Islet precursor cell (in vitro differentiated cells): ENCODE data around the gene PLEKHA4.
"Not testable (repeated sequence)": the region's sequence is repeated elsewhere in the genome, so short reads cannot be mapped to it uniquely, and the experiment has no call there.

Experiments used
- DNase-seq: peaks from one replicate; pipeline ENCODE4 v3.0.0-alpha.2; 2018

The PLEKHA4 gene

GRCh38 chr19:48868114-48868886, at the start of gene PLEKHA4:
Gene PLEKHA4 (minus strand): TSS chr19:48868617. CDS start chr19:48867620, 997 bp downstream.
- DNase-seq = peak; percentile 76

GRCh38 chr19:48918071-48918470, 49.7 kb upstream of the PLEKHA4 start:
- no peak for DNase-seq

GRCh38 chr19:48915757-48916156, 47.3 kb upstream of the PLEKHA4 start:
- DNase-seq = no peak

DNA sequence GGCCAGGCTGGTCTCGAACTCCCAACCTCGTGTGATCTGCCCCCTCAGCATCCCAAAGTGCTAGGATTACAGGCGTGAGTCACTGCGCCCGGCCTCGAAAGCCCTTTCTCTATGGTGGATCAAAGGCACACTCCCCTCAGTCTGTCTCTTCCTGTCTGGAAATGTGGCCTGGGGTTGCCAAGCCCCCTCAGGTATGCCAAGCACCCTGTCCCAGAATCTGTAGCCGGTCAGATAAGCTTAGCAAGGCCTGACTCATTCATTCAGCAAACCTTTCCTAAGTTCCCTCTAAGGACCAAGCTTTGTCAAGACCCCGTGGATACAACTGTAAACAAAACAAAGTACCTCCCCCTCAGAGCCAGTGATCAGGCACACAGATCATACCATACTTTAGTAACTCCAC, 45.8 kb upstream of the PLEKHA4 start:
- DNase-seq = peak; percentile 81

DNA sequence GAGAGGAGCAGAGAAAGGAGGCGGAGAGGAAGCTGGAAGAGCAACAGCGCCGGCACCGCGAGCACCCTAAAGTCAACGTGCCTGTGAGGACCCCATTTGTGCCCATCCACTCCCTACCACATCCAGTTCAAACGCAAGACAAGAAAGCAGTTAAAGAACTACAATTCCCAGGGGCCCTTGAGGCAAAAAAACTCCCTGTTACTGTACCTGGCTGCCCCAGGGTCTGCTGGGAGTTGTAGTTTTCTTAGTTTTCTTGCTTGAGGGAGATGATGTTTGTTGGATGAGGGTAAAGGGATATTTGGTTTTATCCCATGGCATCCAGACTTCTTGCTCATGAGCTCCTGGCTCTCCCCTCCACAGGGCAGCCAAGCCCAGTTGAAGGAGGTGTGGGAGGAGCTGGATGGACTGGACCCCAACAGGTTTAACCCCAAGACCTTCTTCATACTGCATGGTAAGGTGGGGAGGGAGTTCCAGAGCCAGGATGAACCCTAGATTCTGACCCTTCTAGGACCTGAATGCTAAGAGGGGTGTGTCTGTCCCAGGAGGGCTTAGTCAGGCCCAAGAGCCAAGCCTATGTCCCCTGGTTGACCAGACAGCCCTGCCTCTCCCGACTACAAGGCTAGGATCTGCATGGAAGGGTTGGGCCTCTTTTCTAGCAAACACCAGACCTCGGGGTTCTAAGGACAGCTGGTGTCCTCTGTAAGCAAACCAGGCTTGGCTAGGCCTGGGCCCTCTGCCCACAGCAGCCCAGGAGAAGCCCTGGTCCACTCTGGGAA, 44.9 kb upstream of the PLEKHA4 start:
- DNase-seq = no peak

DNA sequence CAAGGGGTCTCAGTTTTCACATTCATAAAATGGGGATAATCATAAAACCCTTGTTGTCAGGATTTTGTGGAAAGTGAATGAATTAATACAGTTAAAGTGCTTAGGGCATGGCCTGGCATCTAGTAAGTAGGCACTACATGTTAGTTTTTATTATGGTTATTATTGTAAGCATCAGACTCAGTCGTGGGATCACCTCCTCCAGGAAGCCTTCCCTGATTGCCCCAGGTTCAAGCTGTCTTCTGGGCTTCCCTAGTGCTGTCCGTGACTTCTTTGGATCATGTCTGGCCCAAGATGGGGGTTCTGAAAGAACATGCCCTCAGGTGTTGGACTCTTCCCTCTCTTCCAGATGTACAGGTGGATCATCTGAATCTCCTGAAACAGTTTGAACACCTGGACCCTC, 42.4 kb upstream of the PLEKHA4 start:
- DNase-seq = no peak

- DNase-seq = not testable (repeated sequence)
Observed at GRCh38 chr19:48909424-48910077, 41.1 kb upstream of the PLEKHA4 start.

GRCh38 chr19:48907671-48908070, 39.3 kb upstream of the PLEKHA4 start:
- DNase-seq = no peak

- no peak for DNase-seq
Observed at GRCh38 chr19:48906324-48906723, 37.9 kb upstream of the PLEKHA4 start.

DNA sequence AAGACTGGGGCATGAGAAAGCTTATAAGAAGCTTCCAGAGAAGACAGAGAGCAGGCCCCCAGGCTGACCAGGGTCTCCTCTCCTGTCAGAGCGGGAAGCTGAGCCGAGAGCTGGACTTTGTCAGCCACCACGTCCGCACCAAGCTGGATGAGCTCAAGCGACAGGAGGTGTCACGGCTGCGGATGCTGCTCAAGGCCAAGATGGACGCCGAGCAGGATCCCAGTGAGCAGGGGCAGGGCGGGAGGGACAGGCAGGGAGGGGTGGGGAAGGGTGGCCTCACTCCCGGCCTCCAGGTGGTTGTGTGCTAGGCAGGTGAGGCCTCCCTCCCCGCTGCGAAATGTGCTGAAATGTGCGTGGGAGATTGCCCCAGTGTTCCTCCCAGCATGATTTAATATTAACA, 37.2 kb upstream of the PLEKHA4 start:
- no peak for DNase-seq

DNA sequence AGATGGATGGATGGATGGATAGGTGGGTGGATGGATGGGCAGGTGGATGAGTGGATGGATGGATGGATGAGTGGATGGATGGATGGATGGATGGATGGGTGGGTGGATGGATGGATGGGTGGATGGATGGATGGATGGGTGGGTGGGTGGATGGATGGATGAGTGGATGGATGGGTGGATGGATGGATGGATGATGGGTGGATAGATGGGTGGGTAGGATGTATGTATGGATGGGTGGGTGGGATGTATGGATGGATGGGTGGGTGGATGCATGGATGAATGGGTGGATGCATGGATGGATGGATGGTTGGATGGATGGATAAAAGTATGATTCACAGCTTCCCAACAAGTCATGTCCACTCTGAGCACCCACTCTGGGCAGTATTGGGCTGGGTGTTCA, 35.4 kb upstream of the PLEKHA4 start:
- DNase-seq = not testable (repeated sequence)

DNA sequence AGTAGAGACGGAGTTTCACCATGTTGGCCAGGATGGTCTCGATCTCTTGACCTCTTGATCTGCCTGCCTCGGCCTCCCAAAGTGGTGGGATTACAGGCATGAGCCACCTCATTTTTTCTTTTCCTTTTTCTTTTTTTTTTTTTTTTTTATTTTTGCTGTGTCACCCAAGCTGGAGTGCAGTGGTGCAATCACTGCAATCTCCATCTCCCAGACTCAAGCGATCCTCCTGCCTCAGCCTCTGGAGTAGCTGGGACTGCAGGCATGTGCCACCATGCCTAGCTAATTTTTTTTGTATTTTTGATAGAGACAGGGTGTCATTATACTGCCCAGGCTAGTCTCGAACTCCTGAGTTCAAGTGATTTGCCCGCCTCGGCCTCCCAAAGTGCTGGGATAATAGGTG, 33.9 kb upstream of the PLEKHA4 start:
- not testable (repeated sequence) for DNase-seq

GRCh38 chr19:48900477-48901406, 32.3 kb upstream of the PLEKHA4 start:
- no peak for DNase-seq

- peak; percentile 99 for DNase-seq
Observed at GRCh38 chr19:48899781-48900476, 31.5 kb upstream of the PLEKHA4 start, which contains the start of gene NUCB1. Gene NUCB1 (plus strand): TSS chr19:48900312. CDS start chr19:48900797, 485 bp downstream.

DNA sequence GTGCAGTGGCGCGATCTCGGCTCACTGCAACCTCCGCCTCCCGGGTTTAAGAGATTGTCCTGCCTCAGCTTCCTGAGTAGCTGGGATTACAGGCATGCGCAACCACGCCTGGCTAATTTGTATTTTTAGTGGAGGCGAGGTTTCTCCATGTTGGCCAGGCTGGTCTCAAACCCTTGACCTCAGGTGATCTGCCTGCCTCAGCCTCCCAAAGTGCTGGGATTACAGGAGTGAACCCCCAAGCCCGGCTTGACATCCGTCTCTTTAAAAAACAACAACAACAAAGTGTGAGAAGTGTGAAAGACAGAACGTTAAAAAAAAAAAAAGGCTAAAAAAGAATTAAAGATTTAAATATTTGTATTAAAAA, 31.0 kb upstream of the PLEKHA4 start:
- DNase-seq = not testable (repeated sequence)

DNA sequence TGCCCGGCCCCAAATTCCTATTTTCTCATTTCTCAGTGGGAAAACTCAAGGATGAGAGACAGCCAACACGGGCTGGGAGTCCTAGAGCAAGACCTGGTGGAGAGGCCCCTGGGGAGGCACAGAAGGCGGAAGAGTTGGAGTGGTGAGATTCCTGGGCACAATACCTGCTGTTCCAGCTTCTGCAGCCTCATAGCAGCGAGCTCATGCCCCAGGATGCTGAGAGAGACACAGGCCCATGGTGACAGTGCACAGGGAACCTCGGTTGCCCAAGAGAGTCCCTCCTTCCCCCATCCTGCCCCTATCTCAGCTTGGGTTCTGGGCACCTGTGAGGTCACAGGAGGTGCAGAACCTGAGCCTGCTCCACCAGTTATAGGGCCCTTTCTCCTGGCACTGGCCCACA, 28.8 kb upstream of the PLEKHA4 start:
- no peak for DNase-seq

GRCh38 chr19:48896191-48896720, 27.8 kb upstream of the PLEKHA4 start:
- DNase-seq = peak; percentile 90

DNA sequence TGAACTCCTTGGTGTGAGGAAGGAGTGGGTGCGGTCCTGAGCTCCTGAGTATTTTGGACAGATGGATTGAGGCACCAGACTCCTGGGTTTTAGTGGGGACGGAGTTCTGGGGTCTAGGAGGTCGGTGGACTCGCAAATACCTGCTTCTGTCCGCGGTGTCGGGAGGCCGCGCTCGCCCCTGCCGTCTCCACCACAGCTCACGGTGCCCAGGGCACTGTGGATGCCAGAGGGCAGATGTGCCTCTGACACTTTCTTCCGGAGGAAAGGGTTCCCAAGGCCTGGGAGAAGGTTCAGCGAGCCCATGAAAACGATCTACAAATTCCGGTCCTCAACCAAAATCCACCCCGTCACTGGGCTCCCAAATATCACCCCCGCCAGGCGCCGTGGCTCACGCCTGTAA, 26.8 kb upstream of the PLEKHA4 start:
- no peak for DNase-seq

GRCh38 chr19:48890551-48890950, 22.1 kb upstream of the PLEKHA4 start:
- DNase-seq = no peak

DNA sequence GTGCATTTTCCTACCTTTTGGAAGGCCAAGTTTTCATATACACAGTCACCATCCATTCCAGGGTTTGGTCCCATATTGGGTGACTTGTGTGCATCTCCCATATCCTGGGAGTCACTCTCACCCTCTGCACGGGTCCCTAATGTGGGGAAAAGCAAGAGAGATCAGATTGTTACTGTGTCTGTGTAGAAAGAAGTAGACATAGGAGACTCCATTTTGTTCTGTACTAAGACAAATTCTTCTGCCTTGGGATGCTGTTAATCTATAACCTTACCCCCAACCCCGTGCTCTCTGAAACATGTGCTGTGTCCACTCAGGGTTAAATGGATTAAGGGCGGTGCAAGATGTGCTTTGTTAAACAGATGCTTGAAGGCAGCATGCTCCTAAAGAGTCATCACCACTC, 21.1 kb upstream of the PLEKHA4 start:
- DNase-seq = not testable (repeated sequence)

DNA sequence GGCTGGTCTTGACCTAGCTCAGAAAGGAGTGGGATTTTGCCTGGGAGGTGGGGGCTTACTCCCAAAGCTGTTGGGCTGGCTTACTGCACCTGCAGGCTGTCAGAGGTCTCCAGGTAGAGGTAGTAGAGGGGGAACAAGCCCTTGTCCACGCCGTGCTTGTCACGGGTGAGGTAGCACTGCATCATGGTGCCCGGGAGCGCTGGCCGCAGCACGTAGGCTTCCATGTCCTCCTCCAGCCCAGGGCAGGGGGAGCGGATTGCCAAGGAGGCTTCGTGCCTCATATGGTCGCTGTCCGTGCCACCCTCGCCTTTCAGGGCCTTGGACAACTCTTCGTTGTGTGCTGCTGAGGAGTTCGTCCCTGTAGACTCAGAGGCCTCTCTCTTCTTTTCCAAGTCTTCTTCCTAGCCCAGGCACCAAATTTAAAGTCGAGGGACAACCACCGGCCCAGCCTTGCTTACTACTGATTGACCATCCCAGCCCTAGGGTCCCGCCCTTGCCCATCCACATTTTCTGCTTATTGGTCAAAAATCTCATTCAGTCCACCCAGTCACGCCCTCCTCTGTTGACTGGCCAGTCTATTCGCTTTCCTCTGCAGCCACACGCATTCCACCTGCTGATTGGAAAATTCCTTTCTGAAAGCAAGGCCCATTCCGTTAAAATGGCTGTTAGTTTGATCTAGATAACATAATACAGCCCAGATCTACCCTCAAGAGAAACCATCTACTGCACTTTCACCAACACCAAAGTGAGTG, 19.6 kb upstream of the PLEKHA4 start:
- DNase-seq = no peak
